ENCODE measurements around the gene AGBL2.

Gene AGBL2

GRCh38 chr11:47620836-47621378, 94.3 kb downstream of the AGBL2 start:
- DNase-seq = no peak

- no peak for DNase-seq
Observed at GRCh38 chr11:47617417-47617809, 97.8 kb downstream of the AGBL2 start.

GRCh38 chr11:47616726-47617416, 98.3 kb downstream of the AGBL2 start:
- DNase-seq = no peak

GRCh38 chr11:47615249-47615648, 99.9 kb downstream of the AGBL2 start:
- no peak for DNase-seq

DNA sequence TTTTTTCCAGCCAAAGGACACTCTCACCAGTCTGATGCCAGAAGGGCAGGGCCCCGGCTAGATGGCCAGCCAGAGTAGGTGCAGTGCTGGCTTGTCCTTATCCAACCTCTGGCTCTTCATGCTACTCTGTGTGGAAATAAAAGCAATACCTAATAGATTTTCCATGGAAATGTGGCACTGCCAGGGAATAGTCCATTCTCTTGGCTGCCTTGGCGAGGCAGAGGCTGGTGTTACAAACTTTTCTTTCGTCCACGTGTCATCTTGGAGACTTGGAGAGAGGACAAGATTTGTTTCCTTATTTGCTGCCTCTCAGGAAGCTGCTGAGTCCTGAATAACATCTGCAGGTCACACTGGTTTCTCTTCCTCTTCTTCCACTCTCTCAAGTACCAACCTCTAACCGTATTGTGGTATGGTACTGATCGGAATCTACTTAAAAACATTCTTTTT, 103.8 kb downstream of the AGBL2 start:
- DNase-seq = no peak

- no peak for DNase-seq
Observed at GRCh38 chr11:47609675-47610074, 105.5 kb downstream of the AGBL2 start.
